A549 (cell line): Measurements from ENCODE around the gene ARID1B.

Experiments
- CHD2 ChIP-seq: fragments of 150-350 bp; IDR thresholded peaks from 2 replicates; pipeline ENCODE4 v1.6.1; 2014; ENCODE audit warnings: low read length; ENCODE audit not compliant: partially characterized antibody
- CTCF ChIP-seq: fragments of >200 bp; sonication (Bioruptor Twin); formaldehyde crosslinking; IDR thresholded peaks from 3 replicates; pipeline ENCODE4 v1.5.1; 2016
- EP300 ChIP-seq, 2 experiments: fragments of >200 bp; sonication (Bioruptor Twin); formaldehyde crosslinking; IDR thresholded peaks; 2 replicates in 1 of 2; 3 replicates in 1 of 2; pipeline ENCODE4 v1.6.1; 2016 to 2017
- HDAC2 ChIP-seq: fragments of 200-600 bp; sonication (generic); IDR thresholded peaks from 2 replicates; pipeline ENCODE4 v1.6.1; 2016
- HOXA7 ChIP-seq: fragments of 250-450 bp; sonication (Bioruptor Pico); IDR thresholded peaks from 2 replicates; pipeline ENCODE4 v1.5.0; 2020; ENCODE audit warnings: mild to moderate bottlenecking, moderate library complexity
- KDM5A ChIP-seq: fragments of 200-600 bp; sonication (generic); IDR thresholded peaks from 2 replicates; pipeline ENCODE4 v1.6.1; 2016; ENCODE audit warnings: antibody characterized with exemption, mild to moderate bottlenecking
- NR3C1 ChIP-seq: fragments of >200 bp; sonication (Bioruptor Twin); formaldehyde crosslinking; IDR thresholded peaks from 3 replicates; pipeline ENCODE4 v1.6.1; 2017
- RCOR1 ChIP-seq: fragments of 150-350 bp; IDR thresholded peaks from 2 replicates; pipeline ENCODE4 v1.6.1; 2014; ENCODE audit warnings: antibody characterized with exemption, low read length, low read depth
- REST ChIP-seq: fragments of 200-600 bp; sonication (generic); IDR thresholded peaks from 2 replicates; pipeline ENCODE4 v1.6.1; 2016; ENCODE audit warnings: antibody characterized with exemption, mild to moderate bottlenecking, moderate library complexity
- SMC3 ChIP-seq: fragments of >200 bp; sonication (Bioruptor Twin); formaldehyde crosslinking; IDR thresholded peaks from 3 replicates; pipeline ENCODE4 v1.6.1; 2018; ENCODE audit warnings: inconsistent platforms
- ZFP36 ChIP-seq: fragments of 450-650 bp; IDR thresholded peaks from 2 replicates; pipeline ENCODE4 v1.6.1; 2014; ENCODE audit warnings: borderline replicate concordance; ENCODE audit not compliant: partially characterized antibody

- TF ChIP-seq CTCF (no peak), ZFP36 (no peak), NR3C1 (no peak), SMC3 (no peak), EP300 (IDR thresholded peaks at IDR 0.05) (no peak), HDAC2 (no peak), REST (no peak), RCOR1 (no peak), CHD2 (no peak), HOXA7 (CRISPR knock-in tag) (no peak), KDM5A (no peak)
Measured at GRCh38 chr6:157244175-157244574, 467.0 kb downstream of the ARID1B start.
